GM21825 (cell line): ENCODE measurements around the gene HMOX1.
"Not testable (repeated sequence)": the region's sequence is repeated elsewhere in the genome, so short reads cannot be mapped to it uniquely, and the experiment has no call there.

Experiments
- ATAC-seq: cut with Tn5 transposase; IDR thresholded peaks from one replicate; pipeline ENCODE4 v1.9.1; 2021; ENCODE audit warnings: mild to moderate bottlenecking, moderate library complexity; ENCODE audit not compliant: unreplicated experiment

Gene HMOX1

GRCh38 chr22:35378621-35379020 lies 2.3 kb upstream of the HMOX1 start:
- no peak for ATAC-seq

DNA sequence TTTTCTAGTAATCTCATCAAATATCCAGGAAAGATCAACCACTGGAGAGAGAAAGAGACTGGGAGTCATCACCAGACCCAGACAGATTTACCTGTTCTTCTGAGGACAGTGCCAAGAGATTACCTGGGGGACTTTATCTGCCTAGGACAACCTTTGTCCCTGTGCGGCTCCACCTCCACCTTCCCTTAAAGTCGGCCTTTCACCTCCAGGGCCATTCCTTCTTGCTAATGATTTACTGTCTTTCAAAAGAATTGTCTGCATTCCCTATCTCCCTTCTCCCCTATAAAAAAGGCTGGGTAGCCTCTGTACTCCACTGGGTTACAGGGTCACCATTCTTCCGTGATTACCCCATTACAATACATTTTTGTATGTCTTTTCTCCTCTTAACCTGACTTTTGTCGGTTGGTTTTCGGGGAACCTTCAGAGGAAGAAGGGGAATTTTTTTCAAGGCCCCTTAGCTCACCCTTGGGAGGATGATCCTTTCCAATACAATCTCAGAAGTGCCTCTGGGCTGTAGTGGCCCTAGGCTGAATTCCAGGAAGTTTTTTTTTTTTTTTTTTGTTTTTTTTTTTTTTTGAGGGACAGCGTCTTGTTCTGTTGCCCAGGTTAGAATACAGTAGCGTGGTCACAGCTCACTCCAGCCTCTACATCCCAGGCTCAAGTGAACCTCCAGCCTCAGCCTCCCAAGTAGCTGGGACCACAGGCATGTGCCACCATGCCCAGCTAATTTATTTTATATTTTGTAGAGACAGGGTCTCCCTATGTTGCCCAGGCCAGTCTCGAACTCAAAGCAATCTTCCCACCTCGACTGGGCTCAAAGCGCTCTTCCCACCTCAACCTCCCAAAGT lies 1.5 kb upstream of the HMOX1 start:
- no peak for ATAC-seq

DNA sequence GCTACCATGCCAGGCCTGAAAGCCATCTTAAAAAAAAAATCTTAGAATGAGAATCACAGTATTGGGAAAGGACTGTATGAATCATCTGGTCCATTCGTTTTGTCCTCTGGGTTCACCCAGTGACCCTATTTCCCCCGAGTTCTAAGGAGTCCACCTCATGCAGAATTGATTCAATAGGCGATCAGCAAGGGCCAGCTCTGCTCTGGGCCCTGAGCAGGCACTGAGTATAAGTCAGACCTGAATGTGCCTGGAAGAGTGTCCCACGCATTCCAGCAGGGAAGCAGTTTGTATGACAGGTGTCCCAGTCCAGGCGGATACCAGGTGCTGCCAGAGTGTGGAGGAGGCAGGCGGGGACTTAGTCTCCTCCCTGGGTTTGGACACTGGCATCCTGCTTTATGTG lies 883 bp upstream of the HMOX1 start:
- ATAC-seq, result no peak

DNA sequence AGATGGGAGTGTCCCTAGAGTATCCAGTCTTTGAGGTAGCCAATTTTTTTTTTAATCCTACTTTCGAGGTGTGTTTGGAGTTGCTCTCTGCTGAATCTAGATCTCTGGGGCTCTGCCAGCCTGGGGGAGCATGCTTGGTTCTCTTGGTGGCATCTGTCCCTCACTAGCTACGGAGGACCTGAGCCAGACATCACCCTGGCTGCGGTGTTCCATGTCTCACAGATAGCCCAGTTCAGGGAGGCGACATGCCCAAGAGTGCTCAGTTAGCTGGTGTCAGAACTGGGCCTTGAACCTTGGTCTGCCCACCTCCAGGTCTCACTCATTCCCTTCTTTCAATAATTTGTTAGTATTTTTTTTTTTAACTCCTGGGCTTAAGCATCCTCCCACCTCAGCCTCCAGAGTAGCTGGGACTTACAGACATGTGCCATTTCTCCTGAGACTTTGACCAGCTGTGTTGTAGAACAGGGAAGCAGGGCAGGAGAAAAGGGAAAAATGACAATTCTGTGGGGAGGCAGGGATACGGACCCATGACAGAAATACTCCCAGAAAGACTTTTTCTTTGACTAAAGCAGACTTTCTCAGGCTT lies 621 bp downstream of the HMOX1 start:
- ATAC-seq, result no peak

DNA sequence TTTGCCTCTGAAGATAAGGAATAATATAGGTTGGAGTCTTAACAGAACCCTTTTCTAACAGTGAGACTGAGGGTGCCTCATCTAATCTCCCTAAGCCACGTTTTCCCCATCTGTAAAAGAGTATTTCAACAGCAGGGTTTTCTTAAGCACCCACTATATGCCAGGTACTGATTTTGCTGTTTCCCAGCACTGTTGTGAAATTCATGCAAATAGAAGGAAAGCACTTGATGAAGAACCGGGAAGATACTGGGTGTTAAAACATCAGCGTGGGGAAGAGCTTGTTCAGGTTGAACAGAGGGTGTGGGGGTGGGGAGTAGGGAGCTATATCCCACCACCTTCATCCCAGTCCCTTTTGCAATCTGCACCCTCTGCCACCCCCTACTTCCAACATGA lies 2.8 kb downstream of the HMOX1 start:
- ATAC-seq, result no peak

- ATAC-seq, result no peak
Measured at GRCh38 chr22:35384527-35384926, 3.6 kb downstream of the HMOX1 start.

DNA sequence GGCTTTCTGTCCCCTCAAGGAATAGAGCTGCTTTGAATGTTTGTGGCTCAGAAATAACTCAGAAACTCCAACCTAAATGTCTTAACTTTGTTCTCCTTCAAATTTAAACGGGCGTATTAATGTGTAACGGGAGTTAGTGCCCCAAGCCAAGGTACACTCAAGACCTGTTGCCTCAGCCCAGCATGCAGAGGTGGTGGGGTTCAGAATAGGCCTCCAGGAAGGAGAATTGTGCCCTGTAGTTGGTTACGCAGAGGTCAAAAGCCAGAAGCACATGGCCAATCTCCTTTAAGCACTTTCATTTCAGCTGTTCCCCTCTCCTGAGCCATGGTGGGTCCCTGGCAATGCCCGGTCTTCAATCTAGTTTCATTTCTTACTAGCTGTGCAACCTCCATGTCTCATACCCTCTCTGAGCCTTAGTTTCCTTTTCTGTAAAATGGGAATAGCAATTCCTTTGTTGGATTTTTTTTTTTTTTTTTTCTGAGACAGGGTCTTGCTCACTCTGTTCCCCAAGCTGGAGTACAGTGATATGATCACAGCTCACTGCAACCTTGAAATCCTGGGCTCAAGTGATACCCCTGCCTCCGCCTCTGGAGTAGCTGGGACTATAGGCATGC lies 4.2 kb downstream of the HMOX1 start:
- no peak for ATAC-seq

DNA sequence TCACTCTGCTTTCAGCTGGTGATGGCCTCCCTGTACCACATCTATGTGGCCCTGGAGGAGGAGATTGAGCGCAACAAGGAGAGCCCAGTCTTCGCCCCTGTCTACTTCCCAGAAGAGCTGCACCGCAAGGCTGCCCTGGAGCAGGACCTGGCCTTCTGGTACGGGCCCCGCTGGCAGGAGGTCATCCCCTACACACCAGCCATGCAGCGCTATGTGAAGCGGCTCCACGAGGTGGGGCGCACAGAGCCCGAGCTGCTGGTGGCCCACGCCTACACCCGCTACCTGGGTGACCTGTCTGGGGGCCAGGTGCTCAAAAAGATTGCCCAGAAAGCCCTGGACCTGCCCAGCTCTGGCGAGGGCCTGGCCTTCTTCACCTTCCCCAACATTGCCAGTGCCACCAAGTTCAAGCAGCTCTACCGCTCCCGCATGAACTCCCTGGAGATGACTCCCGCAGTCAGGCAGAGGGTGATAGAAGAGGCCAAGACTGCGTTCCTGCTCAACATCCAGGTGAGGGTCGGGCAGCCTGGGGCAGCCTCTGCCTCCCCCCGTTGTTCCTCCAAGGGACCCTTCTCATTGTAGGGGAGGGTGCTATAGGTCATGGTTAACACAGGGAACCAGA lies 5.9 kb downstream of the HMOX1 start:
- ATAC-seq, result no peak

GRCh38 chr22:35390933-35391332 lies 10.0 kb downstream of the HMOX1 start:
- no peak for ATAC-seq

- ATAC-seq, result no peak
Measured at GRCh38 chr22:35392357-35392756, 11.5 kb downstream of the HMOX1 start.

- ATAC-seq, result no peak
Measured at GRCh38 chr22:35393116-35394010, 12.5 kb downstream of the HMOX1 start.

- no peak for ATAC-seq
Measured at GRCh38 chr22:35394011-35394312, 13.1 kb downstream of the HMOX1 start.

- ATAC-seq, result no peak
Measured at GRCh38 chr22:35394810-35395563, 14.1 kb downstream of the HMOX1 start.

DNA sequence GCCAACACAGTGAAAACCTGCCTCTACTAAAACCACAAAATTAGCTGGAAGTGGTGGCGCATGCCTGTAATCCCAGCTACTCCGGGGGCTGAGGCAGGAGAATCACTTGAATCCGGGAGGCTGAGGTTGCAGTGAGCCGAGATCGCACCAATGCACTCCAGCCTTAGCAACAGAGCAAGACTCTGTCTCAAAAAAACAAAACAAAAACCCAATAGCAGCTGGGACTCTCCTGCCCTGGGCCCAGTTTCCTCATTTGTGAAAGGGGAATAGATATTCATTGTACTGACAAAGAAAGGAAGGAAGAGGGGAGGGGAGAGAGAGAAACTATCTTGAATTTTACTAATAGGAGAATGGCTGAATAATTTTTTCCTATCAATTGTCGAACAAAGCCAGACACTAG lies 15.7 kb downstream of the HMOX1 start:
- ATAC-seq, result not testable (repeated sequence)

DNA sequence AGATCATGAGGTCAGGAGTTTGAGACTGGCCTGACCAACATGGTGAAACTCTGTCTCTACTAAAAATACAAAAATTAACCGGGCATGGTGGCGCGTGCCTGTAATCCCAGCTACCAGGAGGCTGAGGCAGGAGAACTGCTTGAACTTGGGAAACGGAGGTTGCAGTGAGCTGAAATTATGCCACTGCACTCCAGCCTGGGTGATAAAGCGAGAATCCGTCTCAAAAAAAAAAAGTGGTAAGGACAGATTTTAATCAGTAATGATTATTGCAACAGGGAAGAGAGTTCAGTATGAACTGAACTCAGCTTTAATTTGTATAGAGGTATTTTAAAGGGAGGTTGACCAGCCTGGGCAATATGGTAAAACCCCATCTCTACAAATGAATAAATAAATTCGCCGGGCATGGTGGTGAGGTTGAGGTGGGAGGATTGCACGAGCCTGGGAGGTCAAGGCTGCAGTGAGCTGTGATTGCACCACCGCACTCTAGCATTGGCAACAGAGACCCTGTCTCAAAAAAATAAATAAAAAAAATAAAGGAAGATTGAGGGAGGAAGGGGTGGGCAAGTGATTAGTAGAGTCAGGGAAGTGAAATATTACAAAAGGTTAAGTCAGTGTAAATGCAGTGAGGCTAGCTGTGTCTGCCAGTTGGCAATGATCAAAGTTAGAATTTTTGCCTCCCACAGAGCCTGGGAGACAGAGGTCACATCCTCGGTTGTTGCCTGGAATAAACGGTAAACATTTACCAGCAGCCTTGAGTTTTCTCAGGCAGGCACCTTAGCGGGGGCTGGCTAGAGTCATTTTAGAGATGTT lies 16.4 kb downstream of the HMOX1 start:
- ATAC-seq, result no peak

DNA sequence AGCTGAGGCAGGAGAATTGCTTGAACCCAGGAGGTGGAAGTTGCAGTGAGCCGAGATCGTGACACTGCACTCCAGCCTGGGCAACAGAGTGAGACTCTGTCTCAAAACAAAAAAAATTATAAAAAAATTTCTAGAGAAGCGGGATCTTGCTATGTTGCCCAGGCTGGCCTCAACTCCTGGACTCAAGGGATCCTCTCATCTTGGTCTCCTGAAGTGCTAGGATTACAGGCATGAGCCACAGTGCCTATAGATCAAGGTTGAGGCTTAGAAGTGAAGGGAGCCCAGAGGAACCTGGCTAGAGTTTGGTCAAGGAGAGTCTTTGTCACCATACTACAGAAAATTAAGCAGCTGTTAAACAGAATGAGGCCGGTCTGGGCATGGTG lies 17.7 kb downstream of the HMOX1 start:
- no peak for ATAC-seq

DNA sequence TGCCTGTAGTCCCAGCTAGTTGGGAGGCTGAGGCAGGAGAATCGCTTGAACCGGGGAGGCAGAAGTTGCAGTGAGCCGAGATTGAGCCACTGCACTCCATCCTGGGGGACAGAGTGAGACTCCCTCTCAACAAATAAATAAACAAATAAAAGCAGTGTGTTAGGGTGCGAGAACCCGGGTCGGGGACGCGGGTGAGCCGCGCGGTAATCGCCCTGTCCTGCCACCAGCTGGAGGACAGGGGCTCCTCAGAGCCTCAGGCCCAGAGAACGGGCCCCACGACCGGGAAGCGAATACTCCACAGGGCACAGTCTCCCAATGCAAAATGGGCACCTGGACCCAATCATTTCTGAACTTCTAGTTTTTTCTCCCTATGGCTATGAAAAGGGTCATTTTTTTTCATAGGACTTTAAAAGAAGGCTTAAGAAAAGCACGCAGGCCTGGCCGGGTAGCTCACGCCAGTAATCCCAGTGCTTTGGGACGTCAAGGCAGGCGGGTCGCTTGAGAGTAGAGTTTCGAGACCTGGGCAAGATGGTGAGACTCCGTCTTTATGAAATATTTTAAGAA lies 18.3 kb downstream of the HMOX1 start:
- no peak for ATAC-seq

DNA sequence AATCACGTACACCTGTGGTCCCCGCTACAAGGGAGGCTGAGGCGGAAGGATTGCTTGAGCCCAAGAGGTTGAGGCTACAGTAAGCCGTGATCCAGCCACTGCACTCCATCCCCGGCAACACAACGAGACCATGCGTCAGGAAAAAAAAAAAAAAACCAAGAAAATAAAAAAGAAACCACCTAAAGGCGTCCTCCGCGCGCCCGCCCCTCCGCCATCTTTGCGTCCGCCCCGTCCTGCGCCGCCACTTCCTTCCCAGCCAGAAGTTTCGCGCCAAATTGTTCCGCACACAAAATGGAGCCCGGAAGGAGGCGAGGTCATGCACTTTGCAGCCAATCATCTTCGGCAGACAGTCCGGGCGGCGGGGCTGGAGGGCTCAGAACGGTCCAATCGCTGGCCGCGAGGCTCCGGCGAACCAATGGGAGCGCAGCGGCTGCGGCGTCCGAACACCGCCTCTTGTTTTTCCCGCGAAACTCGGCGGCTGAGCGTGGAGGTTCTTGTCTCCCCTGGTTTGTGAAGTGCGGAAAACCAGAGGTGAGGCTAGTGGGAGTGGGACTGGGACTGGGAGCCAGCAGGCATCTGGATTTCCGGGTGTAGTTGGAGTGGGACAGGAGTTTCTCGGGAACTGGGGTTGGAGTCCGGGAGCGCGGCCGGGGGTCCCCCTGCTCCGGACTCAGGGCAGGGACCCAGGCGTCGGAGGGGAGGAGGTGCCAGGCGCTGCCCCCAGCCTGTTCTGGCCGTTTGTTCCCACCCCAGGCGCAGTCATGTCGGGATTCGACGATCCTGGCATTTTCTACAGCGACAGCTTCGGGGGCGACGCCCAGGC lies 19.0 kb downstream of the HMOX1 start, which contains the start of gene MCM5:
TSS of gene MCM5 (plus strand) at position 463 of the 823 bp plus-strand sequence. CDS start at position 762, 299 bp downstream.
- ATAC-seq, result peak; percentile 85
